Spleen (tissue), 11 donors: ENCODE results near the gene OVAAL. TPM values are rescaled to one million over a fixed set of nuclear protein-coding genes. Genes with fewer than 3 reads are reported as not detected.

Experiments
- DNase-seq: peaks from one replicate; pipeline ENCODE4 v3.0.0-alpha.2; 2020
- H3K27ac ChIP-seq, 8 donors: fragments of 200-600 bp; sonication (generic) in 7 of 8; 1 replicate in 4 of 8; 2 replicates in 4 of 8; pipeline versions ENCODE4 v1.5.0 to v1.8.0; 2016 to 2021; ENCODE audit warnings: inconsistent platforms in 4 of 8, mild to moderate bottlenecking in 4 of 8, moderate library complexity in 1 of 8
- H3K27me3 ChIP-seq, 7 donors: fragments of 200-600 bp; sonication (generic) in 6 of 7; replicated peaks in 1 of 7; 1 replicate in 4 of 7; 2 replicates in 3 of 7; pipeline versions ENCODE4 v1.5.0 to v1.8.0; 2016 to 2021; ENCODE audit warnings: inconsistent platforms in 3 of 7, mild to moderate bottlenecking in 1 of 7
- H3K36me3 ChIP-seq, 6 donors: fragments of 200-600 bp; sonication (generic) in 5 of 6; 1 replicate in 4 of 6; 2 replicates in 2 of 6; pipeline versions ENCODE4 v1.5.0 to v1.8.0; 2016 to 2021; ENCODE audit warnings: inconsistent platforms in 2 of 6
- H3K4me1 ChIP-seq, 6 donors: fragments of 200-600 bp; sonication (generic) in 5 of 6; 1 replicate in 3 of 6; 2 replicates in 3 of 6; pipeline versions ENCODE4 v1.5.0 to v1.8.0; 2016 to 2021; ENCODE audit warnings: inconsistent platforms in 3 of 6
- H3K4me3 ChIP-seq, 8 donors: fragments of 200-600 bp; sonication (generic) in 7 of 8; 1 replicate in 4 of 8; 2 replicates in 4 of 8; pipeline versions ENCODE4 v1.5.0 to v1.8.0; 2016 to 2021; ENCODE audit warnings: inconsistent platforms in 4 of 8, mild to moderate bottlenecking in 4 of 8, moderate library complexity in 2 of 8
- H3K9me3 ChIP-seq, 8 donors: fragments of 200-600 bp; sonication (generic) in 7 of 8; 1 replicate in 4 of 8; 2 replicates in 4 of 8; pipeline versions ENCODE4 v1.5.0 to v1.8.0; 2016 to 2021; ENCODE audit warnings: inconsistent platforms in 4 of 8
- POLR2A ChIP-seq, 3 donors: fragments of 450-650 bp; IDR thresholded peaks; one replicate each; pipeline ENCODE4 v1.5.1; 2017; ENCODE audit warnings: antibody characterized with exemption in 3 of 3, mild to moderate bottlenecking in 1 of 3
- POLR2AphosphoS5 ChIP-seq, 3 donors: sonication (generic); formaldehyde crosslinking; IDR thresholded peaks; one replicate each; pipeline ENCODE4 v1.5.1; 2017; ENCODE audit warnings: antibody characterized with exemption in 3 of 3
- WGBS, 5 donors: extraction: QIAGEN DNeasy Blood & Tissue Kit in 3 of 5; methylation state at CpG; one replicate each; pipeline versions ENCODE4 v1.1.5 to v1.1.7; 2013 to 2018; 5-methylcytosine and 5-hydroxymethylcytosine counted together
- intact Hi-C: fragments of 100-400 bp; cut with DNase I; formaldehyde crosslinking; loops from one replicate; pipeline ENCODE4 v1.15.0; 2023; ENCODE audit warnings: low total_unique reads
- polyA plus RNA-seq, 3 donors: library from polyadenylated mRNA; stranded (reverse); fragments of 200-250 nt; gene quantifications; one replicate each; pipeline ENCODE4 v1.2.1, GENCODE V29; 2013
- total RNA-seq, 7 donors: library from RNA; depleted of rRNA in 3 of 7; stranded (reverse); fragments of >200 nt in 3 of 7; fragmentation: NEBNext Ultra II Directional in 4 of 7; extraction: Animal tissue kit (Norgen Biotek cat#: 25700) in 4 of 7; gene quantifications; one replicate each; pipeline versions ENCODE4 v1.1.0 to v1.2.1, GENCODE V29; 2016 to 2021
- TF ChIP-seq, protein P1 (sequence below), 11 experiments: fragments of 200-600 bp in 7 of 11; fragments of 450-650 bp in 4 of 11; sonication (generic) in 4 of 11; IDR thresholded peaks in 8 of 11; conservative IDR thresholded peaks in 3 of 11; 1 replicate in 7 of 11; 2 replicates in 4 of 11; pipeline versions ENCODE4 v1.4.0 to v1.8.0; 2016 to 2021; ENCODE audit warnings: antibody characterized with exemption in 11 of 11, inconsistent platforms in 4 of 11, mild to moderate bottlenecking in 1 of 11
- donor health status: healthy with polysubstance abuse.
- donor health status: DM: no; HTN: no; CAD: no; lungs with moderate emphysema.
- donor health status: DM: no; HTN: no; CAD: no.
- donor health status: Bipolar disorder and iron deficiency.
- donor health status: healthy.
- donor health status: DM: no; HTN: no; CAD: no.
- donor health status: DM: yes; HTN: yes; CAD: no.

The OVAAL gene
- total and polyA plus RNA-seq, 10 donors = not detected

DNA sequence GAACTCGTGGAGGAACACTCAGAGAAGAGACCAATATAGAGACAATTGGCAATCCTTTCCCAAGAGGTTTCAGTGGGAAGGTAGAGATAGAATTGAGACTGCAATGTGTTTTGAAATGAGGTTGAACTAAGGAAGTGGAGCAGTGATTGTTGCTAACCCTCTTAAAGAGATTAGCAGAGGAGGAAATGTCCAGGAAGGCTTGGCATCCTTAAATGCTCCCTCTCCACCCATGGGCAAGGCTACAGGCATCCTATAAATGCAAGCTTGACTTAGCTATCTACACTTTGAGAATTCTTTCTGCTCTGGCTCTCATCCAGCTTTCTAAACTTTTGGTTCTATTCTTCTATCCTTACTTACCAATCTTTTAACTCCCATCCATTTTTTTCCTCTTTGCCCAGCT lies 42.7 kb downstream of the OVAAL start:
- Histone ChIP-seq H3K27ac (no peak overlapping the region), H3K4me3 (no peak overlapping the region), H3K9me3 (no peaks in the 10 kb centered on the region), H3K36me3 (no peaks in the 10 kb centered on the region), H3K27me3 (no peaks in the 10 kb centered on the region), H3K4me1 (peaks cover 0 to 14% (median 0%) of the 10 kb centered on the region in 6 donors)
- TF ChIP-seq, protein P1, sequence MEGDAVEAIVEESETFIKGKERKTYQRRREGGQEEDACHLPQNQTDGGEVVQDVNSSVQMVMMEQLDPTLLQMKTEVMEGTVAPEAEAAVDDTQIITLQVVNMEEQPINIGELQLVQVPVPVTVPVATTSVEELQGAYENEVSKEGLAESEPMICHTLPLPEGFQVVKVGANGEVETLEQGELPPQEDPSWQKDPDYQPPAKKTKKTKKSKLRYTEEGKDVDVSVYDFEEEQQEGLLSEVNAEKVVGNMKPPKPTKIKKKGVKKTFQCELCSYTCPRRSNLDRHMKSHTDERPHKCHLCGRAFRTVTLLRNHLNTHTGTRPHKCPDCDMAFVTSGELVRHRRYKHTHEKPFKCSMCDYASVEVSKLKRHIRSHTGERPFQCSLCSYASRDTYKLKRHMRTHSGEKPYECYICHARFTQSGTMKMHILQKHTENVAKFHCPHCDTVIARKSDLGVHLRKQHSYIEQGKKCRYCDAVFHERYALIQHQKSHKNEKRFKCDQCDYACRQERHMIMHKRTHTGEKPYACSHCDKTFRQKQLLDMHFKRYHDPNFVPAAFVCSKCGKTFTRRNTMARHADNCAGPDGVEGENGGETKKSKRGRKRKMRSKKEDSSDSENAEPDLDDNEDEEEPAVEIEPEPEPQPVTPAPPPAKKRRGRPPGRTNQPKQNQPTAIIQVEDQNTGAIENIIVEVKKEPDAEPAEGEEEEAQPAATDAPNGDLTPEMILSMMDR (IDR thresholded peaks at IDR 0.05 in 8 of 11, conservative IDR thresholded peaks at IDR 0.05 in 3 of 11) = no peak
- no peak for TF ChIP-seq POLR2AphosphoS5 (IDR thresholded peaks at IDR 0.05)
- TF ChIP-seq POLR2A (IDR thresholded peaks at IDR 0.05) = no peak
- WGBS, 5 donors = 44 to 68% (median 58%) methylated on average over 1 of the region's 1 CpG
- intact Hi-C loops = no loop called here
- no peak for DNase-seq

DNA sequence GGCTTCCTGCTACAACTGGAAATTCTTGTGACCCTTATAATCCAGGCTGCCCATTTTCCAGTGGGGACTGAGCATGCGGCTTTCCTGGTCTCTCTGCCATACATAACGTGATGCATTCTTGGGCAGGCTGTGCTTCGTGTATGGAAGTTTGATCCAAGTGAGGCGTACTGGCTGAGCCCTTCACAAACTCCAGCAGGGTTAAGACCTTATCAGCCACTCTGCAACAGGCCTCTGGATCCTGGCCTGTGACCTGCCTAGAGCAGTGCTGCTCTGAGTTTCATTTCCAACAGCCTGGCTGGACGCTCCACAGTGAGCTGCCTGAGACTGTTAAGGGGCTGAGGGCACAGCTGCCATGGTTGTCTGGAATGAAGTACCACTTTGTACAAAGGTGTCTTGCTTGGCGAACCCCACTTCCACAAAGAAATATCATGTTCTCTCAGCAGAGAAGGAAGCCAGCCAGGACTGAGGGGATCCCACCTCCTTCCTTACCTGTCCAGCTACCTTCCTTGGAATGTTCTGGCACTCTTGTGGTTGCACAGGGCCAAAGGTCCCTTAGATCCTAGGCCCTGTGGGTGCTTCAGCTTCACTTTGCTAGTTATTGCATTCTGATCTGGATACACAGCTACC lies 44.6 kb downstream of the OVAAL start:
- no peak for DNase-seq
- intact Hi-C loops = no loop called here
- H3K27me3 ChIP-seq = no peaks in the 10 kb centered on the region
- no peak for TF ChIP-seq POLR2AphosphoS5 (IDR thresholded peaks at IDR 0.05)
- TF ChIP-seq, protein P1 (IDR thresholded peaks at IDR 0.05 in 8 of 11, conservative IDR thresholded peaks at IDR 0.05 in 3 of 11) = no peak
- no peak for TF ChIP-seq POLR2A (IDR thresholded peaks at IDR 0.05)
- no peaks in the 10 kb centered on the region for H3K36me3 ChIP-seq
- no peak overlapping the region for H3K27ac ChIP-seq
- no peak overlapping the region for H3K4me3 ChIP-seq
- 88 to 91% (median 89%) methylated on average over 6 of the region's 6 CpGs for WGBS, 5 donors
- H3K4me1 ChIP-seq = peaks cover 0 to 14% (median 0%) of the 10 kb centered on the region in 6 donors
- H3K9me3 ChIP-seq = no peaks in the 10 kb centered on the region

DNA sequence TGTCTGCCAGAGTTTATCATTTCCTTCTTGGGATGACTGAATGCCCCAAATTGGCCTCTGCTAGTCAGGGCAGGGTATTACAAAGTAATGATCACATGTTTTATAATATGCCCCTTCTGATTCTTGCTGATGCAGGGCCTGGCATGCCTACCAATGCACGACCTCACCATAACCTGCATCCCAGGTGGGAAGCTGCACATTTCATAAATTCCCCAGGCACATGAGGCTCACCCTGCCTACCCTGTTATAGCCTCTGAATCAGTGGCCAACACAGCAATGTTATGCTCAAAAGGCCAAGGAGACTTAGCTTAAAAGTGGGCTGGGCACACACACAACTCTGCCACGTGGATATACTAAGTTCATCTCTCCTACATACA lies 45.1 kb downstream of the OVAAL start:
- WGBS, 5 donors = 68 to 93% (median 81%) methylated on average over 2 of the region's 2 CpGs
- intact Hi-C loops = no loop called here
- no peaks in the 10 kb centered on the region for H3K36me3 ChIP-seq
- H3K9me3 ChIP-seq = no peaks in the 10 kb centered on the region
- no peak overlapping the region for H3K27ac ChIP-seq
- no peaks in the 10 kb centered on the region for H3K27me3 ChIP-seq
- TF ChIP-seq POLR2AphosphoS5 (IDR thresholded peaks at IDR 0.05) (no peak), POLR2A (IDR thresholded peaks at IDR 0.05) (no peak)
- TF ChIP-seq, protein P1 (IDR thresholded peaks at IDR 0.05 in 8 of 11, conservative IDR thresholded peaks at IDR 0.05 in 3 of 11) = no peak
- H3K4me3 ChIP-seq = no peak overlapping the region
- no peak for DNase-seq
- peaks cover 0 to 14% (median 0%) of the 10 kb centered on the region in 6 donors for H3K4me1 ChIP-seq

DNA sequence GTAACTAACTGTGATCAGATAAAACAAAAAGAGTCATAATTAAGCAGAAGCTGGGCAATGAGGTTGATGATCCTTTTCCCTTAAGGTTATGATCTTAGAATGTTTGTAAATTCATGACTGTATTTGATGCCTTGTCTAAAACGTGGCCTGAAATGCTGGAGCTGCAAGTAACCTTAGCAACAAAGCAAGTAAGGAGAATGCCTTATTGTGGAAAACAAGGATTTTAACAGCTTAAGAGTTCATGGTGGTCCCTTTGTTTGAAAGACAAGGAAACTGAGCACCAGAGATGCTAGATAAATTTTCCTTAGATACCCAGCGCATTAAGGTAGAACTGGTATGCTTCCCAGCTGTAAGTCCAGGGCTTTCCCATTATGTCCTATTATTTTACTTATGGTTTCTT lies 47.4 kb downstream of the OVAAL start:
- WGBS, 5 donors = 73 to 92% (median 82%) methylated on average over 2 of the region's 2 CpGs

More for the DNA sequence above, 47.4 kb downstream of the OVAAL start:
- no peak for DNase-seq
- Histone ChIP-seq H3K9me3 (no peaks in the 10 kb centered on the region), H3K27ac (no peak overlapping the region), H3K27me3 (no peaks in the 10 kb centered on the region), H3K4me1 (peaks cover 0 to 11% (median 0%) of the 10 kb centered on the region in 6 donors), H3K36me3 (no peaks in the 10 kb centered on the region), H3K4me3 (no peak overlapping the region)
- intact Hi-C loops = no loop called here
- TF ChIP-seq POLR2A (IDR thresholded peaks at IDR 0.05) (no peak), POLR2AphosphoS5 (IDR thresholded peaks at IDR 0.05) (no peak)
- TF ChIP-seq, protein P1 (IDR thresholded peaks at IDR 0.05 in 8 of 11, conservative IDR thresholded peaks at IDR 0.05 in 3 of 11) = no peak
